ENCODE data around the gene MED23. TPM values are rescaled to one million over a fixed set of nuclear protein-coding genes. Genes with fewer than 3 reads are reported as not detected.

MED23 gene
- polyA plus RNA-seq, 3 donors = 4.5 to 21.9 (median 7.9) TPM

- peaks cover 36 to 41% of the 10 kb centered on the region in 2 donors for H3K36me3 Mint-ChIP-seq
- H3K4me3 Mint-ChIP-seq = no peak overlapping the region
- Histone ChIP-seq H3K4me2 (replicated peaks; ENCODE audit: extremely low read depth, low read length, poor library complexity, severe bottlenecking) (no peak overlapping the region), H3K27me3 (ENCODE audit: control insufficient read depth in 2 of 2, insufficient read depth in 2 of 2, low read length in 2 of 2) (no peaks in the 10 kb centered on the region), H3K9me3 (replicated peaks in 1 of 2; ENCODE audit: control insufficient read depth in 1 of 2, insufficient read depth in 1 of 2, low read length in 2 of 2) (no peaks in the 10 kb centered on the region), H3K9ac (ENCODE audit: insufficient read depth, low read length, poor library complexity, severe bottlenecking) (no peak overlapping the region), H3K79me2 (ENCODE audit: insufficient read depth, low read length) (no peaks in the 10 kb centered on the region), H4K20me1 (ENCODE audit: insufficient read depth, low read length) (no peaks in the 10 kb centered on the region), H3K4me3 (replicated peaks in 1 of 3; ENCODE audit: low read depth in 2 of 3, low read length in 3 of 3) (no peak overlapping the region), H2AFZ (ENCODE audit: insufficient read depth, low read depth, low read length, poor library complexity, severe bottlenecking) (no peak overlapping the region), H3K27ac (ENCODE audit: low read depth in 1 of 2, low read length in 2 of 2) (no peak overlapping the region), H3K36me3 (replicated peaks in 1 of 2; ENCODE audit: control insufficient read depth in 1 of 2, insufficient read depth in 2 of 2, low read length in 2 of 2) (peaks cover 16 to 42% of the 10 kb centered on the region in 2 donors), H3K4me1 (ENCODE audit: control insufficient read depth in 1 of 2, insufficient read depth in 2 of 2, low read length in 2 of 2) (no peaks in the 10 kb centered on the region)
- WGBS (ENCODE audit: insufficient coverage) = no CpG with 5 or more reads among the region's 4 CpGs
- no peak overlapping the region for H3K27ac Mint-ChIP-seq
- no peaks in the 10 kb centered on the region for H3K27me3 Mint-ChIP-seq (ENCODE audit: low read depth in 3 of 3)
- peaks cover 9% of the 10 kb centered on the region for H3K4me1 Mint-ChIP-seq
- no peak for DNase-seq
- no peaks in the 10 kb centered on the region for H3K9me3 Mint-ChIP-seq
- intact Hi-C loops (cut with micrococcal nuclease) = no loop called here
- TF ChIP-seq, protein P1, sequence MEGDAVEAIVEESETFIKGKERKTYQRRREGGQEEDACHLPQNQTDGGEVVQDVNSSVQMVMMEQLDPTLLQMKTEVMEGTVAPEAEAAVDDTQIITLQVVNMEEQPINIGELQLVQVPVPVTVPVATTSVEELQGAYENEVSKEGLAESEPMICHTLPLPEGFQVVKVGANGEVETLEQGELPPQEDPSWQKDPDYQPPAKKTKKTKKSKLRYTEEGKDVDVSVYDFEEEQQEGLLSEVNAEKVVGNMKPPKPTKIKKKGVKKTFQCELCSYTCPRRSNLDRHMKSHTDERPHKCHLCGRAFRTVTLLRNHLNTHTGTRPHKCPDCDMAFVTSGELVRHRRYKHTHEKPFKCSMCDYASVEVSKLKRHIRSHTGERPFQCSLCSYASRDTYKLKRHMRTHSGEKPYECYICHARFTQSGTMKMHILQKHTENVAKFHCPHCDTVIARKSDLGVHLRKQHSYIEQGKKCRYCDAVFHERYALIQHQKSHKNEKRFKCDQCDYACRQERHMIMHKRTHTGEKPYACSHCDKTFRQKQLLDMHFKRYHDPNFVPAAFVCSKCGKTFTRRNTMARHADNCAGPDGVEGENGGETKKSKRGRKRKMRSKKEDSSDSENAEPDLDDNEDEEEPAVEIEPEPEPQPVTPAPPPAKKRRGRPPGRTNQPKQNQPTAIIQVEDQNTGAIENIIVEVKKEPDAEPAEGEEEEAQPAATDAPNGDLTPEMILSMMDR (IDR thresholded peaks at IDR 0.05) = no peak
Observed at GRCh38 chr6:131574686-131575085, 53.4 kb downstream of the MED23 start.

DNA sequence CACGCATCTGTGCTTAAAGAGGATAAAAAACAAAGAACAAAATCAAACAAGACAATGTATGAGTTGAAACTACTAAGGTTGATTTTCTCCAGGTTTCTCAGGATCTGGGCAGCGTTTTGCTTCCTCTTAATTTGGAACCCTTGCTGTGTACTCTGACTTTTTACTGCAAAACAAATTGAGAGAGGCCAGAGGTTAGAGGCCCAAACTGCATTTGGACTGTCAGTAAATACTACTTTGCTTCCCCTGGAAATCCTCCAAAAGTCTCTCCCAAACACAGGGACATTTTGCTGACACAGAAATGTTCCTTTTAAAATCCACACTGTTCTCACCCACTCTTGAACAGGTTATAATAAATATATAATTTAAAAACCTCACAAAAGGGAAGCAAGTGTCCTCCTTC is 53.9 kb downstream of the MED23 start:
- Histone ChIP-seq H3K4me1 (ENCODE audit: control insufficient read depth in 1 of 2, insufficient read depth in 2 of 2, low read length in 2 of 2) (no peaks in the 10 kb centered on the region), H3K4me2 (replicated peaks; ENCODE audit: extremely low read depth, low read length, poor library complexity, severe bottlenecking) (no peak overlapping the region), H3K9ac (ENCODE audit: insufficient read depth, low read length, poor library complexity, severe bottlenecking) (no peak overlapping the region), H3K9me3 (replicated peaks in 1 of 2; ENCODE audit: control insufficient read depth in 1 of 2, insufficient read depth in 1 of 2, low read length in 2 of 2) (no peaks in the 10 kb centered on the region), H3K4me3 (replicated peaks in 1 of 3; ENCODE audit: low read depth in 2 of 3, low read length in 3 of 3) (no peak overlapping the region), H2AFZ (ENCODE audit: insufficient read depth, low read depth, low read length, poor library complexity, severe bottlenecking) (no peak overlapping the region), H3K79me2 (ENCODE audit: insufficient read depth, low read length) (no peaks in the 10 kb centered on the region), H3K27me3 (ENCODE audit: control insufficient read depth in 2 of 2, insufficient read depth in 2 of 2, low read length in 2 of 2) (no peaks in the 10 kb centered on the region), H3K27ac (ENCODE audit: low read depth in 1 of 2, low read length in 2 of 2) (no peak overlapping the region), H3K36me3 (replicated peaks in 1 of 2; ENCODE audit: control insufficient read depth in 1 of 2, insufficient read depth in 2 of 2, low read length in 2 of 2) (peaks cover 15 to 36% of the 10 kb centered on the region in 2 donors), H4K20me1 (ENCODE audit: insufficient read depth, low read length) (no peaks in the 10 kb centered on the region)
- DNase-seq = no peak
- peaks cover 33 to 40% of the 10 kb centered on the region in 2 donors for H3K36me3 Mint-ChIP-seq
- H3K27ac Mint-ChIP-seq = no peak overlapping the region
- intact Hi-C loops (cut with micrococcal nuclease) = no loop called here
- H3K4me1 Mint-ChIP-seq = peaks cover 9% of the 10 kb centered on the region
- no peaks in the 10 kb centered on the region for H3K27me3 Mint-ChIP-seq (ENCODE audit: low read depth in 3 of 3)
- TF ChIP-seq, protein P1 (IDR thresholded peaks at IDR 0.05) = no peak
- no peak overlapping the region for H3K4me3 Mint-ChIP-seq
- no CpG with 5 or more reads among the region's 2 CpGs for WGBS (ENCODE audit: insufficient coverage)
- H3K9me3 Mint-ChIP-seq = no peaks in the 10 kb centered on the region
